NCI-H526 treated with DMSO at 0.1 percent for 48 hours (cell line): Measurements from ENCODE around the gene KLHDC2.
"Not testable (repeated sequence)": the region's sequence is repeated elsewhere in the genome, so short reads cannot be mapped to it uniquely, and the experiment has no call there.

ENCODE experiments used
- DNase-seq: peaks from one replicate; lab custom pipeline; 2025; lab: John Stamatoyannopoulos, UW

The KLHDC2 gene, protein sequence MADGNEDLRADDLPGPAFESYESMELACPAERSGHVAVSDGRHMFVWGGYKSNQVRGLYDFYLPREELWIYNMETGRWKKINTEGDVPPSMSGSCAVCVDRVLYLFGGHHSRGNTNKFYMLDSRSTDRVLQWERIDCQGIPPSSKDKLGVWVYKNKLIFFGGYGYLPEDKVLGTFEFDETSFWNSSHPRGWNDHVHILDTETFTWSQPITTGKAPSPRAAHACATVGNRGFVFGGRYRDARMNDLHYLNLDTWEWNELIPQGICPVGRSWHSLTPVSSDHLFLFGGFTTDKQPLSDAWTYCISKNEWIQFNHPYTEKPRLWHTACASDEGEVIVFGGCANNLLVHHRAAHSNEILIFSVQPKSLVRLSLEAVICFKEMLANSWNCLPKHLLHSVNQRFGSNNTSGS

GRCh38 chr14:49767571-49768300, at the start of gene KLHDC2:
KLHDC2 (plus strand) TSS chr14:49768153; CDS start chr14:49768469, 316 bp downstream.
- DNase-seq = peak; percentile 78

- no peak for DNase-seq
These were observed 47.2 kb upstream of the KLHDC2 start for GRCh38 chr14:49720744-49721143.

DNA sequence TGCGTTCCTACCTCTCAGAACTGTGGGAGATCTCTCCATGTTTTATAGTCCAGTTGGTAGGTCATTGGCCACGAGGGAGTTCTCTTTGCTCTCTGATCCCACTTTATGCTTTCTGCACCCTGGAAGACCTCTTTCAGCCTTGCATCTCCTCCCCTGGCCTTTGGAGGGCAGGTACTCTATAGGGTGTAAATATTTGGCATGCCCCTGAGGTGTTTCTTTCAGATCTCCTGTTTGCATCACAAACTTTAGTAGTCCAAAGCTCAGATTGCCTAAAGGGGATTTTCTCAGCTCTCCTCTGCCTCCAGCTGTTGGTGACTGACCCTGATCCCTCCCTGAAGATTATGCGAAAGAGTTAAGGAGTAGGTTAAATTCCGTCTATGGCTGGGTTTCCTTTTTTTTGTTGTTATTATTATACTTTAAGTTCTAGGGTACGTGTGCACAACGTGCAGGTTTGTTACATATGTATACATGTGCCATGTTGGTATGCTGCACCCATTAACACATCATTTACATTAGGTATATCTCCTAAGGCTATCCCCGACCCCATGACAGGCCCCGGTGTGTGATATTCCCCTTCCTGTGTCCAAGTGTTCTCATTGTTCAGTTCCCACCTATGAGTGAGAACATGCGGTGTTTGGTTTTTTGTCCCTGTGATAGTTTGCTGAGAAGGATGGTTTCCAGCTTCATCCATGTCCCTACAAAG, 46.1 kb upstream of the KLHDC2 start:
- not testable (repeated sequence) for DNase-seq

DNA sequence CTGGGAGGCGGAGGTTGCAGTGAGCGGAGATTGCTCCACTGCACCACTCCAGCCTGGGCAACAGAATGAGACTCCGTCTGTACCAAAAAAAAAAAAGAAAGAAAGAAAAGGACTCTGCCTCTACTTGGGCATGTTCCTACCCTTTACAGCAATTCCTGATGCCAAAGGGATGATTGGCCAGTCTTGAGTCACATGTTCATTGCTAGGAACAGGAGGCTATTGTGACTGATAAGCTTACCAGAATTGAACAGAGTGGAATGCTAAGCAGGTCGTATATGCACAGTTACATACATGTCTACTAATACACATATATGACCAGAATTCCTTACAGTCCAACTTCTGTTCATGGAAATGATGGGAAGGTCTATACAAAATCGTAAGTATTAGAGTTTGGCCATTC, 40.8 kb upstream of the KLHDC2 start:
- no peak for DNase-seq

GRCh38 chr14:49732896-49733295, 35.1 kb upstream of the KLHDC2 start:
- no peak for DNase-seq

- DNase-seq = no peak
These were observed 34.1 kb upstream of the KLHDC2 start for GRCh38 chr14:49733836-49734235.

DNA sequence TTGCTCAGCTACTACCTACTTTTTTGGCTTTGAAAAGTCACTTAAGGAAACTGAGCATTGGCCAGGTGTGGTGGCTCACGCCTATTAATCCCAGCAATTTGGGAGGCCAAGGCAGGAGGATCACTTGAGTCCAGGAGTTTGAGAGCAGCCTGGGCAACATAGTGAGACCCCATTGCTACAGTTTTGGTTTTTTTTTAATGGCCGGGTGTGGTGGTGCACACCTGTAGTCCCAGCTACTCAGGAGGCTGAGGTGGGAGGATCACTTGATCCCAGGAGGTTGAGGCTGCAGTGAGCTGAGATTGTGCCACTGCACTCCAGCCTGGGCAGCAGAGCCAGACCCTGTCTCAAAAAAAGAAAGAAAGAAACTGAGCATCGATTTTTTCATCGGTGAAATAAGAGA, 32.3 kb upstream of the KLHDC2 start:
- not testable (repeated sequence) for DNase-seq

GRCh38 chr14:49745191-49745590, 22.8 kb upstream of the KLHDC2 start:
- no peak for DNase-seq

- DNase-seq = not testable (repeated sequence)
These were observed 21.5 kb upstream of the KLHDC2 start for GRCh38 chr14:49746476-49746875.

GRCh38 chr14:49754570-49755097, 13.3 kb upstream of the KLHDC2 start:
- no peak for DNase-seq

DNA sequence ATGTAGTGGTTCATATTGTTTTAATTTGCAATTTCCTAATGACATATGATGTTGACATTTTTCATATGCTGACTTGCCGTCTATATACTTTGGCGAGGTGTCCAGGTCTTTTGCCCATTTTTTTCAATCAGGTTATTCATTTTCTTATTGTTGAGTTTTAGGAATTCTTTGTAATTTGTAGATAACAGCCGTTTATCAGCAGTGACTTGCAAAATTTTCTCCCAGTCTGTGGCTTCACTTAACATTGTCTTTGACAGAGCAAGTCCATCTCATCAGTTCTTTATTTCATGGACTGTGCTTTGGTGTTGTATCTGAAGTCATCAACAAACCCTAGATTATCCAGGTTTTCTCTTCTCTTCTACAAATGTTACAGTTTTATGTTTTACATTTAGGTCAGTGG, 12.6 kb upstream of the KLHDC2 start:
- DNase-seq = no peak

DNA sequence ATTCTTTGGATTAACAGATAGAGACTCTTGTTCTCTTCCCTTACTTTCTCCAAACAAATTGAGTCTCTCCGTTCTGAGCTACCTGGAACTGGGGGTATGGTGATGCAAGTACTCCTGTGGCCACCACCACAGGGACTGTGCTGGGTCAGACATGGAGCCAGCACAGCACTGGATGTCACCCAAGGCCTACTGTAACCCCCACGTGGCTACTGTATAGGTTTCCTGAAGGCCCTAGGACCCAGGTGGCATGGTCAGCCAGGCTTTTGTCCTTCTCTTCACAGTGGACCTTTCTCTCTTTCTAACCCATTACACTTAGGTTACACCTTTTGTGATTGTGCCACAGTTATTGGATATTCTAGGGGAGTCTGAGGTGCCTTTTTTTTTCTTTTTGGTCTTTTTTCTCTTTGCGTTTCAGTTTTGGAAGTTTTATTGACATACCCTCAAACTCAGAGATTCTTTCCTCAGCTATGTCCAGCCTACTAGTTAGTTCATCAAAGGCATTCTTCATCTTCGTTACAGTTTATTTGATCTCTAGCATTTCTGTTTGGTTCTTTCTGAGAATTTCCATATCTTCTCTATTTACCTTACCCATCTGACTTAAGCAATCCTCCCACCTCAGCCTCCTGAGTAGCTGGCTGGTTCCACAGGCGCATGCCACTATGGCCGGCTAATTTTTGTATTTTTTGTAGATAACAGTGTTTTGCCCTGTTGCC, 6.0 kb upstream of the KLHDC2 start:
- no peak for DNase-seq

GRCh38 chr14:49766839-49767238, 1.1 kb upstream of the KLHDC2 start:
- no peak for DNase-seq

- no peak for DNase-seq
These were observed 733 bp upstream of the KLHDC2 start for GRCh38 chr14:49767270-49767570.

DNA sequence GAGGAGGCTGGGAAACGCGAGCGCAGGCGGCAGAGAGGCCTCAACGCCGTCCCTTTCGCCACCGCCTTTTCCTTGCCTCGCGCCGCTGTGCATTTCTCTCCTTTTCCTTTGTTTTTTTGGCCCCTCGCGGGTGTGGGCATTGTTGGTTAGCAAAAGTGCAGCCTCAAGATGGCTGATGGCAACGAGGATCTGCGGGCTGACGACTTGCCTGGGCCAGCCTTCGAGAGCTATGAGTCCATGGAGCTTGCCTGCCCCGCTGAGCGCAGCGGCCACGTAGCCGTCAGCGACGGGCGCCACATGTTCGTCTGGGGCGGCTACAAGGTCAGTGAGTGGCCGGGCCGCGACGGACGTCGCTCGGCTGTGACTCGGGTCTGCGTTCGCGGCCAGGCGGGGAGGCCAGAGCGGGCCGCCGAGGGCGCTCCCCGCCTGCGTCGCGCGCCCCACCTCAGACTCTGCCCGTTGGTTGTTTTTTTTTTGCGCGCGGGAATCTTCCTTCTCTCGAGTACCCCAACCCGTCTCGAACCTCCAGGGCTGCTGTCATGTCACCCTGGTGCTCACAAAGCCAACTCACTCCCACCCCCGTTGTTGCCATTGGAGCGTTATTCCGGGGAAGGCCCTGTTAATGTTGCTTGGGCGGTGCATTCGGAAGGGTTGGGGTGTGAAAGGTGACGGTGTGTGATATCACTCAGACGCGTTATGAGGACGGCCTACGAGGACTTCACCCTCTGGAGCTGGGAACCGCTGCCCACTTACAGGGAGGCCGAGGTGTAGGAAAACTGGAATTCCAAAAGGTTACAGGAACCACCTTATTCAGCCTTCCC, 558 bp downstream of the KLHDC2 start:
- peak; percentile 33 for DNase-seq

- DNase-seq = no peak
These were observed 1.2 kb downstream of the KLHDC2 start for GRCh38 chr14:49769171-49769570.

DNA sequence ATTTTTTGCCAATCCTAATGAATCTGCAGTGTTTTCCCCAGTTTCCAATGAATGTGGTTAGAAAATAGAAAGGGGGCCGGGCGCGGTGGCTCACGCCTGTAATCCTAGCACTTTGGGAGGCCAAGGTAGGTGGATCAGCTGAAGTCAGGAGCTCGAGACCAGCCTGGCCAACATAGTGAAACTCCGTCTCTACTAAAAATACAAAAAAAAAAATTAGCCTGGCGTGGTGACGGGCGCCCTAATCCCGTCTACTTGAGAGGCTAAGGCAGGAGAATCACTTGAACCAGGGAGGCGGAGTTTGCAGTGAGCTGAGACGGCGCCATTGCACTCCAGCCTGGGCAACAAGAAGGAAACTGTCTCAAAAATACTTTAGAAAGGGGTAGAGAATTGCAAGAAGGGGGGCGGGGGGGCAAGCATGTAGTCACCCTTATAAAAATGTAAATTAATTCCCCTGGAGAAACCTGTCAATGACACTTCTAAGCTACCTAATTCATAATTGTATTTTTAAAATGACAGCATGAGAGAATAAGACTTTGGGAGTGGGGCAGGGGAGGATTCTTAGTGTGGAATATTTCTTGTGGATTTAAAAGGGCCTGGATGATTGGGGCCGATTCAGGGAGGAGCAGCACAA, 1.7 kb downstream of the KLHDC2 start:
- no peak for DNase-seq

DNA sequence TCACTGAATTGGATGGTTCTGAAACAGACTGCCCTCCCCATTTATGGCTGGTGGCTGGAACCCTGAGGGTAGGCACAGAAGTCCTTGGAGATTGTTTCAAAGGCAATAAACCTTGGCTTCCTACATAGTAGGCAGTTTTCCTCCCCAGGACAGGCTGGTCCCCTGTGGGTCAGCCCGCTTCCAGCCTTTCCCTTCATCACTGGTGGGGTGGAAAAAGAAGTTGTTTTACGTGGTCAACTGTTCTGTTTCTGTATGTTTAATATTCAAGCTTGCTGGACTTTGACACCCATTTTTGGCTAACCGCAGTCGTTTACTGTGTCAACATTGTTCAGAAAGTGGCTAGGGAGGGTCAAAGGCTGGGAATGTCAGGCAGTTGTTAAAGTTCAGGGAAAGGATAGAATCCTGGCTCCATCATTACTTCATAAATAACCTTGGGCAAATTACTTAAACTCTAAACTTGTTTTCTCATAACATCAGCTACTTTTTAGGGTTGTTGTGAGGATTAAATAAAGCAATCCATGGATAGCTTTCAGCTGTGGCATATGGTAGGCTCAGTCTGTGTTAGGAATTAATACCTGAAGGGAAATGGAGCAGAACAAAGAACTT, 2.4 kb downstream of the KLHDC2 start:
- DNase-seq = peak; percentile 89

GRCh38 chr14:49771691-49772090, 3.7 kb downstream of the KLHDC2 start:
- not testable (repeated sequence) for DNase-seq

DNA sequence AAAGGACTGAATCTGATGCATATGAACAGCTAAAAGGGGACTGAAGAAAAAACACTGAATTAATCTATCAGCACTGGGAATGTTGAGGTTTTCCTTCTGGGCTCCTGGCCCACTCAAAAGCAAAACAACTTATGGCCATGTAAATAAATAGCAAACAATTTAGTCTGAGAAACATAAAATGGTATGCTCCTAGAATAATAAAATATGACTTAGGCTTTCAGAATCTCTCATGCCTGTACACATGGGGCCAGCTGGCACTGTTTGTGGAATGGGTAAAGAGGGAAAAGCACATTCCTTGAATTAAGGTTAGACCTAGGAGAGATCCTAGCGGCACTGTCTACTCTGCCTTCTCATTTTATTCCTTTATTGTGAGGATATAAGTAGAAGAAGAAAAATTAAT, 6.2 kb downstream of the KLHDC2 start:
- DNase-seq = no peak
